Activated CD4-positive, alpha-beta T cell treated with anti-CD3 and anti-CD28 coated beads, Interleukin-2, Interleukin-4, amounts not matched to agents 100 ng/mL and 50 ng/mL, durations not matched to agents 16 hours and 8 hours (primary cell): Measurements from ENCODE around the gene TTC29.

Experiments used
- DNase-seq: peaks from one replicate; pipeline ENCODE4 v3.0.0-alpha.2; 2020; ENCODE audit warnings: low spot score

TTC29 gene

GRCh38 chr4:146945556-146946374 is at the start of gene TTC29:
TTC29 (minus strand) TSS chr4:146945864; CDS start chr4:146939895, 5,969 bp downstream.
- DNase-seq: peak; percentile 84

- DNase-seq: no peak
Observed at GRCh38 chr4:146981651-146982050, 36.0 kb upstream of the TTC29 start.

GRCh38 chr4:146978641-146979040 is 33.0 kb upstream of the TTC29 start:
- DNase-seq: no peak

GRCh38 chr4:146976145-146976544 is 30.5 kb upstream of the TTC29 start:
- DNase-seq: no peak

DNA sequence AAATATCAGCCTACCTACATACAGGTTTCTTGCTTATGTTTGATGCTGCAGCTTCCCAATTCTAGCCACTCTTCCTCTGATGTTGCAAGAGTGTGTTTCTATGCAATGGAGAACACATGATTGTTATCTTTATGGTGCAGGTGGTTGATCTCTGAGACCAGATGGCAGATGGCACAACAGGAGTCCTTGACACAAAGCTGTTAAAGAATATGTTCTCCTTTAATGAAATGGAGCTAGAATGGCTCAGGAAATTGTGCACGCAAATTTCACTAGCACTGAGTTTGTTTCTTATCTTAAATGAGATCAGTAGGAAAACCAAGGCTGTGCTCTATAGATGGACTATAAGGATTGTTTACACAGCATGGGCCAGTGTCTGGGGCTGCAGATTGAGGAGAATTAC is 29.9 kb upstream of the TTC29 start:
- DNase-seq: no peak

DNA sequence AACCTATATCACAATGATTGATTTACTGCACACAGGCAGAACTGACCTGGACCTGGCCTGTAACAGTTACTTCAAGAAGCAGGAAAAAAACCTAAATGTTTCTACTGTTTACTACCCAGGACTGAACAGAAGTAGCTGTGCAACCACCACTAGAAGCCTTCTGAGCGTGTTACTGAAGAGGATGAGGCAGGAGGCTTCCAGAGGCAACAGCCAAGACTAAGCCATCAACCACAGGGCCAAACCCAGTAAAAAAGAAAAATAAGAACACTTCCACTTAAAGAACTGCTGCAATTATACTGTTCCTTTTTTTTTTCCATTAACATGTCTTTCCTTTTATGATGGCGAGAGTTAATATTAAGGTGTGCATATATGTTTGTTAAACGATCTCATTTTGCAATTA is 29.4 kb upstream of the TTC29 start:
- no peak for DNase-seq

DNA sequence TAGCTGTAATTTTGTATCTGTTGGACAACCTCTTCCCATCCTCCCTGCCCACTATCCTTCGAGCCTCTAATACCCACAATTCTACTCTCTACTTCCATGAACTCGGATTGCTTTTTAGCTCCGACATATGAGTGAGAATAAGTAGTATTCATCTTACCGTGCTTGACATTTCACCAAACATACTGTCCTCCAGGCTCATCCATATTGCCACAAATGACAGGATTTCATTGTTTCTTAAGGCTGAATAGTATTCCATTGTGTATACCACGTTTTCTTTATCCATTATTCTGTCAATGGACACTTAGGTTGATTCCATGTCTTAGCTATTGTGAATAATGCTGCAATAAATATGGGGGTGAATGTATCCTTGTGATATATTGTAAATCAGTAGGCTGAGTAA is 26.4 kb upstream of the TTC29 start:
- DNase-seq: no peak

DNA sequence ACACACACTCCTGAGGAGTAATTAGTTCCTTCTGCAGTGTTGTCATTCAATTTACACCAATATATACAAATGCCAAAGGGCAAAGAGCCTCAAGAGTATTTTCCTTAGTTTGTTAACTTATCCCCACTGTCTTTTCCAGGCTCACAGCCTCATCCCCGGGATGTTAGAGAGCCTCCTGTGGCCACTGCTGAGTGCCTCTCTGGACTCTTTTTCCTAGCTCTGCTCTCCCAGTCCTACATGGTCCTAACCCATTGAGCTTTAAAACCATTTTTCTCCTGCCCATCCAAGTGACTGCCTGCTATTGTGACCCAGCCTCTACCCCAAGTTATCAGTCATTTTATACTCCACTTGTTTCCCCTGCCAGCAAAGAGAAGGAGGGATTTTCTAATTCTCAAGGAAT is 23.5 kb upstream of the TTC29 start:
- no peak for DNase-seq

GRCh38 chr4:146960634-146961033 is 15.0 kb upstream of the TTC29 start:
- DNase-seq: no peak

- no peak for DNase-seq
Observed at GRCh38 chr4:146959692-146960091, 14.0 kb upstream of the TTC29 start.

- DNase-seq: peak; percentile 3
Observed at GRCh38 chr4:146957237-146957636, 11.6 kb upstream of the TTC29 start.

GRCh38 chr4:146952896-146953295 is 7.2 kb upstream of the TTC29 start:
- DNase-seq: no peak

DNA sequence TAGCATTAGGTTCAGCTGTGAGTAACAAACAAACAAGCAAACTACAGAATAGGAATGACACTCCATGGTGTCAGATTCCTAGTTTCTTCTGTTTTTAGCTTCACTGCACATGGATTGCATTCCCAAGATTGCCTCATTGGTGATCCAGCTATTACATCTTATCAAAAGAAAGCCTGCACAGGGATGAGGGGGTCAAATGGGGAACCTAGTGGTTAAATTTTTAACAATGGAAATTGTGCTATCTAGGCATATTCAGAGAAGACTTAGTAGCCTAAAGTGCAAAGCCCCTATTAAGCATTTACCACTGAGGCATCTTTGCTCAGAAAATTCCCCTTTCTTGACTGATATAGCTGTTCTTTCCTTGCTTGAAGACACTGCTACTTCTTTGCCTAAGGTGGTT is 3.9 kb upstream of the TTC29 start:
- no peak for DNase-seq

DNA sequence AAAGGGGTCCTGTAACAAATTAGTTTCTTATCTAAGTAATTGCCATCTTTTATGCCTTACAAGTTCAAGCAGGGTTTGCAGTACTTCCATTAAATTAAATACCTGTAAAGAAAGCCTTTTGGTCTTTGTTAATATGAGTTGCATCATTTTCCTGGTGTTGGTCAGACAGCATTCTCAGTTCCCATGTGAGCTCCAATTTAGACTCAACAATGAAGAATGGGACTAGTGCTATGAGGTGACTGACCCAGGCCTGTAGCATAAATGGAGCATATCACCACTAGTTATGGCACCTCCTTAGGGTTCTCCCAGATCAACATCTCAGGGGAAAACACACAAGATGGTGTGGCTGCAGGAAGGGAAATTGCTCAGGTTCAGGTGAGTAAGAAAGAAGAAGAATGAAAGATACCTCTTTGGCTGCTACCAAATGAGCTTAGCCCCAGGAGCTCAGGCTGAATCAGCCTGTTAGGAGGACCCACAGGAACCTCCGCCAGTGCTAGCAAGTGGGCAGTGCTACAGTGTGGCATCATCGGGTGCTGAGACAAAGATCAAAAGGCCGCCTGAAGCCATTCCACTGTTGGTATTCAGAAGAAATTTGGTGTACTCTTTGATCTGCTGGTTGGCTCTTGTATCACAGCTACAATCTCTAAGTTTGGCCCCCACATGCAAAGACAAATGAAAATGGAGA is 1.8 kb downstream of the TTC29 start:
- DNase-seq: no peak

DNA sequence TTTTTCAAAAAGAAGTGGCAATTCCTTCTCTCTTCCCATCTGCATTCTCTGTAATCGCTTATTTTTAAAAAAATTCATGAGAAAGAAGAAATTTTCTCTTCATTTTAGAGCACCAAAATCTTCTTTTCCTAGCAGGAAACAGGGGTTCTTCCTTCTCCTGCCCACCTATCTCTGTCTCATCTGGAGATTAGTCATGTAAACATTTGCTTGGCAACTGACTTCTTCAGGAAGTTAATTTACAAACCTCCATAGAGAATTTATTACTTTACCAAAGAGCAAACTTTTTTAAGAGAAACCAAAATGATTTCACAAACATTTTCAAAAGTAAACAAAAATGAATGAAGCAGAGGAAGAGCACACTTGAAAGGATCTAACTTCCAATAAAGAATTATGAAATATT is 13.5 kb downstream of the TTC29 start:
- no peak for DNase-seq

GRCh38 chr4:146930673-146931072 is 15.0 kb downstream of the TTC29 start:
- DNase-seq: no peak

DNA sequence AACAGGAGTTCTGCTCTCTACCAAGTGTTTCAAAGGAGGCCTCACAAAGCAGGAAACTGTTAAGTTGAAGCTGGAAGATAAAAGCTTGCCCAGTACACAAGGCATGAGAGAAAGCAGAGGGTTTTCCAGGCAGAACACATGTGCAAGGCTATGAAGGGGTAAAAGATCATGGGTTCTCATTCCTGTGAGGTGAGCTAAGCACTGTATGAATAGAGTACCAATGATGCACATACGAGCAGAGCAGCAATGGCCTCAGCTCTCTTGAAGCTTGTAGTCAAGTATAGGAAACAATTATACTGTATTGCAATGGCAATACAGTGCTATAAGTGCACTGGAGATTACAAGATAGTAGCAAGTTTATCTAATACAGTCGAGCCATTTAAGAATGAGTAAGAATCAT is 18.0 kb downstream of the TTC29 start:
- DNase-seq: no peak

- DNase-seq: peak; percentile 27
Observed at GRCh38 chr4:146916479-146917076, 29.1 kb downstream of the TTC29 start.

- no peak for DNase-seq
Observed at GRCh38 chr4:146915132-146915531, 30.5 kb downstream of the TTC29 start.

DNA sequence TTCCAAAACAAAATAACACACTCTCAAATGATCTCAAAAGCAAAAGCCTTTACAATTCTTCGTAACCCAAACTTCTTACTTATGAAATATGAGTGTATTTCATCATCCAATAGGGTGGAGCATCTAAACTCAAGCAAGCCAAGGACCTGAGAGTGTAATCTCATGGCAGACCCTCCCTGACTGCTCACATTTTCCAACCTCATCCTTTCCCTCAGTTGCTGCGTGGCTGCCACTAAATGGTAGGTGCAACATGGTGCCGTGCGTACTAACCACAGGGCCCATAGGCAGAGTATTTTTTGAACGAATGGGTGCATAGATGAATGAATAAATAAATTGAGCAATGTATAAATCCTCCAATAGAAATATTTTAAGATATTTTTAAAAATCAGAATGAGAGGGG is 45.4 kb downstream of the TTC29 start:
- DNase-seq: no peak

GRCh38 chr4:146890301-146890700 is 55.4 kb downstream of the TTC29 start:
- no peak for DNase-seq

GRCh38 chr4:146883070-146883469 is 62.6 kb downstream of the TTC29 start:
- no peak for DNase-seq

DNA sequence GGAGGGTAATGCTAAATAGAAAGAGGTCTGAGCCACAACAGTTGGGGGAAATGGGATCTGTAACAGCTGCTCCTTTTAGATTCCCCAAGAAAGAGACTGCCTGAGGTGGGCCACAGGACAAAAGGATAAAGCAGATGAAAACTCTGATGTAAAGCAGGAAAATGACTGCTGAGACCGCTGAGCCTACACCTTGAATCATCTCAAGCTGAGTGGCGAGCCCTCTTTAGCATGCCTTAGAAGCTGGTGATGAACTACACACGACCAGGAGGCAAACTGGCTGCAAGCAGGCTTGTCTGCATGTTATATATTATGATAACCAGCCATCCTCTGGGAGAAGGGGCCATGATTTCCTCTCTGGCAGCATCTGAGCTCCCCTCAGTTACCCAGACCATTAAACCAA is 88.4 kb downstream of the TTC29 start:
- no peak for DNase-seq
